HepG2 (cell line): ENCODE measurements around the gene APC2. TPM values are rescaled to one million over a fixed set of nuclear protein-coding genes. Genes with fewer than 3 reads are reported as not detected.

Experiments used
- AKAP8 ChIP-seq: sonication (generic); formaldehyde crosslinking; IDR thresholded peaks from 2 replicates; pipeline ENCODE4 v1.5.1; 2020; ENCODE audit warnings: mild to moderate bottlenecking, missing genetic modification reagents
- ARID4A ChIP-seq: sonication (generic); formaldehyde crosslinking; IDR thresholded peaks from 2 replicates; pipeline ENCODE4 v1.5.0; 2020; ENCODE audit warnings: mild to moderate bottlenecking, missing genetic modification reagents, borderline replicate concordance
- CHCHD3 ChIP-seq: sonication (generic); formaldehyde crosslinking; IDR thresholded peaks from 2 replicates; pipeline ENCODE4 v1.8.0; 2022; ENCODE audit warnings: mild to moderate bottlenecking, missing genetic modification reagents, moderate library complexity
- E2F5 ChIP-seq: sonication (generic); formaldehyde crosslinking; conservative IDR thresholded peaks from 2 replicates; pipeline ENCODE4 v1.4.0; 2020; ENCODE audit warnings: missing genetic modification reagents
- ETV5 ChIP-seq: IDR thresholded peaks from 2 replicates; pipeline ENCODE4 v1.6.1; 2018; ENCODE audit warnings: missing biosample characterization, missing genetic modification reagents, inconsistent platforms, borderline replicate concordance
- FOXA1 ChIP-seq, 2 experiments: fragments of 450-650 bp in 1 of 2; sonication (generic) in 1 of 2; formaldehyde crosslinking in 1 of 2; IDR thresholded peaks; 2 replicates each; pipeline versions ENCODE4 v1.4.0 to v1.6.1; 2016 to 2020; ENCODE audit warnings: missing genetic modification reagents in 1 of 2
- KLF12 ChIP-seq: sonication (generic); formaldehyde crosslinking; IDR thresholded peaks from 2 replicates; pipeline ENCODE4 v1.4.0; 2020; ENCODE audit warnings: missing genetic modification reagents, borderline replicate concordance
- MAFF ChIP-seq: IDR thresholded peaks from 2 replicates; pipeline ENCODE4 v1.6.1; 2011; ENCODE audit warnings: low read depth, low read length, improper control_type of control experiment
- MLLT10 ChIP-seq: sonication (generic); formaldehyde crosslinking; IDR thresholded peaks from 2 replicates; pipeline ENCODE4 v1.4.0; 2020; ENCODE audit warnings: missing genetic modification reagents
- PCBP2 ChIP-seq: fragments of 200-400 bp; formaldehyde crosslinking; optimal IDR thresholded peaks from 2 replicates; pipeline ENCODE3; 2018; ENCODE audit warnings: low read length, low read depth; ENCODE audit not compliant: poor library complexity, severe bottlenecking
- PITX1 ChIP-seq: sonication (generic); formaldehyde crosslinking; IDR thresholded peaks from 2 replicates; pipeline ENCODE4 v1.5.1; 2020; ENCODE audit warnings: mild to moderate bottlenecking, missing genetic modification reagents
- RELA ChIP-seq: sonication (generic); formaldehyde crosslinking; IDR thresholded peaks from 2 replicates; pipeline ENCODE4 v1.4.0; 2020; ENCODE audit warnings: missing genetic modification reagents
- ZKSCAN1 ChIP-seq: fragments of 150-350 bp; IDR thresholded peaks from 2 replicates; pipeline ENCODE4 v1.6.1; 2014; ENCODE audit warnings: low read length
- ZNF354B ChIP-seq: sonication (generic); formaldehyde crosslinking; IDR thresholded peaks from 2 replicates; pipeline ENCODE4 v1.8.0; 2022; ENCODE audit warnings: mild to moderate bottlenecking, missing genetic modification reagents
- polyA plus RNA-seq, 8 experiments: library from polyadenylated mRNA; depleted of rRNA in 3 of 8; stranded (reverse) in 7 of 8; unstranded in 1 of 8; fragments of >200 nt; fragmentation: Illumina TruSeq in 4 of 8; extraction: Trizol in 4 of 8; gene quantifications; 2 replicates each; pipeline versions ENCODE4 v1.2.1 to v1.2.3, GENCODE V29; 2011 to 2016; ENCODE audit warnings: low read depth in 4 of 8, missing spikeins in 1 of 8, mixed read lengths in 1 of 8; ENCODE audit not compliant: insufficient read depth in 1 of 8
- total RNA-seq, 5 experiments: library from RNA; depleted of rRNA; stranded (reverse); fragments of >200 nt; fragmentation: Illumina TruSeq; extraction: Trizol; gene quantifications; 2 replicates each; pipeline ENCODE4 v1.2.3, GENCODE V29; 2016; ENCODE audit warnings: low read depth in 1 of 5
- TF ChIP-seq, protein P1 (sequence below): IDR thresholded peaks from 2 replicates; pipeline ENCODE4 v1.6.1; 2016; ENCODE audit warnings: mild to moderate bottlenecking
- TF ChIP-seq, protein P2 (sequence below): IDR thresholded peaks from 2 replicates; pipeline ENCODE4 v1.6.1; 2016
- TF ChIP-seq, protein P3 (sequence below): sonication (generic); formaldehyde crosslinking; IDR thresholded peaks from 2 replicates; pipeline ENCODE4 v1.5.1; 2020; ENCODE audit warnings: missing genetic modification reagents, mild to moderate bottlenecking, borderline replicate concordance
- TF ChIP-seq, protein P4 (sequence below): sonication (generic); formaldehyde crosslinking; IDR thresholded peaks from 2 replicates; pipeline ENCODE4 v1.8.1; 2023; ENCODE audit warnings: missing genetic modification reagents, mild to moderate bottlenecking, borderline replicate concordance

Gene APC2
- total and polyA plus RNA-seq, 2 of the 13 experiments (the other 11 are each of a cell fraction or from before 2014, with no cell fraction given) = 0.08 to 0.22 TPM

- TF ChIP-seq CHCHD3 (0 out of 2 replicates have a peak, but pooled peaks have one; percentile 64), MLLT10 (CRISPR knock-in tag) (no peak), ETV5 (no peak; the same call in 1 of the 2 replicates), ZKSCAN1 (no peak), PITX1 (no peak), RELA (CRISPR knock-in tag) (no peak), KLF12 (CRISPR knock-in tag) (peak; percentile 70; the same call in 1 of the 2 replicates), ZNF354B (CRISPR knock-in tag) (no peak), AKAP8 (CRISPR knock-in tag) (no peak; the same call in 1 of the 2 replicates), FOXA1 (IDR thresholded peaks at IDR 0.05) (no peak), FOXA1 (CRISPR knock-in tag; IDR thresholded peaks at IDR 0.05) (no peak), PCBP2 (no peak), ARID4A (CRISPR knock-in tag) (peak; percentile 69; the same call in 1 of the 2 replicates), E2F5 (no peak; the same call in 1 of the 2 replicates), MAFF (no peak)
- TF ChIP-seq, protein P1, sequence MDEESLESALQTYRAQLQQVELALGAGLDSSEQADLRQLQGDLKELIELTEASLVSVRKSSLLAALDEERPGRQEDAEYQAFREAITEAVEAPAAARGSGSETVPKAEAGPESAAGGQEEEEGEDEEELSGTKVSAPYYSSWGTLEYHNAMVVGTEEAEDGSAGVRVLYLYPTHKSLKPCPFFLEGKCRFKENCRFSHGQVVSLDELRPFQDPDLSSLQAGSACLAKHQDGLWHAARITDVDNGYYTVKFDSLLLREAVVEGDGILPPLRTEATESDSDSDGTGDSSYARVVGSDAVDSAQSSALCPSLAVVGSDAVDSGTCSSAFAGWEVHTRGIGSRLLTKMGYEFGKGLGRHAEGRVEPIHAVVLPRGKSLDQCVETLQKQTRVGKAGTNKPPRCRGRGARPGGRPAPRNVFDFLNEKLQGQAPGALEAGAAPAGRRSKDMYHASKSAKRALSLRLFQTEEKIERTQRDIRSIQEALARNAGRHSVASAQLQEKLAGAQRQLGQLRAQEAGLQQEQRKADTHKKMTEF = no peak; the same call in none of the 2 replicates
- TF ChIP-seq, protein P2, sequence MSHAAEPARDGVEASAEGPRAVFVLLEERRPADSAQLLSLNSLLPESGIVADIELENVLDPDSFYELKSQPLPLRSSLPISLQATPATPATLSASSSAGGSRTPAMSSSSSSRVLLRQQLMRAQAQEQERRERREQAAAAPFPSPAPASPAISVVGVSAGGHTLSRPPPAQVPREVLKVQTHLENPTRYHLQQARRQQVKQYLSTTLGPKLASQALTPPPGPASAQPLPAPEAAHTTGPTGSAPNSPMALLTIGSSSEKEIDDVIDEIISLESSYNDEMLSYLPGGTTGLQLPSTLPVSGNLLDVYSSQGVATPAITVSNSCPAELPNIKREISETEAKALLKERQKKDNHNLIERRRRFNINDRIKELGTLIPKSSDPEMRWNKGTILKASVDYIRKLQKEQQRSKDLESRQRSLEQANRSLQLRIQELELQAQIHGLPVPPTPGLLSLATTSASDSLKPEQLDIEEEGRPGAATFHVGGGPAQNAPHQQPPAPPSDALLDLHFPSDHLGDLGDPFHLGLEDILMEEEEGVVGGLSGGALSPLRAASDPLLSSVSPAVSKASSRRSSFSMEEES = peak; percentile 35; the same call in 1 of the 2 replicates
- TF ChIP-seq, protein P3, sequence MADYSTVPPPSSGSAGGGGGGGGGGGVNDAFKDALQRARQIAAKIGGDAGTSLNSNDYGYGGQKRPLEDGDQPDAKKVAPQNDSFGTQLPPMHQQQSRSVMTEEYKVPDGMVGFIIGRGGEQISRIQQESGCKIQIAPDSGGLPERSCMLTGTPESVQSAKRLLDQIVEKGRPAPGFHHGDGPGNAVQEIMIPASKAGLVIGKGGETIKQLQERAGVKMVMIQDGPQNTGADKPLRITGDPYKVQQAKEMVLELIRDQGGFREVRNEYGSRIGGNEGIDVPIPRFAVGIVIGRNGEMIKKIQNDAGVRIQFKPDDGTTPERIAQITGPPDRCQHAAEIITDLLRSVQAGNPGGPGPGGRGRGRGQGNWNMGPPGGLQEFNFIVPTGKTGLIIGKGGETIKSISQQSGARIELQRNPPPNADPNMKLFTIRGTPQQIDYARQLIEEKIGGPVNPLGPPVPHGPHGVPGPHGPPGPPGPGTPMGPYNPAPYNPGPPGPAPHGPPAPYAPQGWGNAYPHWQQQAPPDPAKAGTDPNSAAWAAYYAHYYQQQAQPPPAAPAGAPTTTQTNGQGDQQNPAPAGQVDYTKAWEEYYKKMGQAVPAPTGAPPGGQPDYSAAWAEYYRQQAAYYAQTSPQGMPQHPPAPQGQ (CRISPR knock-in tag) = no peak
- TF ChIP-seq, protein P4, sequence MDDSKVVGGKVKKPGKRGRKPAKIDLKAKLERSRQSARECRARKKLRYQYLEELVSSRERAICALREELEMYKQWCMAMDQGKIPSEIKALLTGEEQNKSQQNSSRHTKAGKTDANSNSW (CRISPR knock-in tag) = no peak; the same call in 1 of the 2 replicates
These were observed 43.0 kb upstream of the APC2 start (continued) for GRCh38 chr19:1406774-1407527.
